Epithelial cell of prostate (primary cell): Measurements from ENCODE around the gene MBP.
"Not testable (repeated sequence)": the region's sequence is repeated elsewhere in the genome, so short reads cannot be mapped to it uniquely, and the experiment has no call there.

Experiments
- DNase-seq: peaks from one replicate; pipeline ENCODE4 v3.0.0-alpha.2; 2011; ENCODE audit warnings: low read depth, low spot score
- H3K27ac ChIP-seq: fragments of 450-650 bp; 2 replicates; pipeline ENCODE4 v1.5.1; 2017; ENCODE audit warnings: mild to moderate bottlenecking

Gene MBP

DNA sequence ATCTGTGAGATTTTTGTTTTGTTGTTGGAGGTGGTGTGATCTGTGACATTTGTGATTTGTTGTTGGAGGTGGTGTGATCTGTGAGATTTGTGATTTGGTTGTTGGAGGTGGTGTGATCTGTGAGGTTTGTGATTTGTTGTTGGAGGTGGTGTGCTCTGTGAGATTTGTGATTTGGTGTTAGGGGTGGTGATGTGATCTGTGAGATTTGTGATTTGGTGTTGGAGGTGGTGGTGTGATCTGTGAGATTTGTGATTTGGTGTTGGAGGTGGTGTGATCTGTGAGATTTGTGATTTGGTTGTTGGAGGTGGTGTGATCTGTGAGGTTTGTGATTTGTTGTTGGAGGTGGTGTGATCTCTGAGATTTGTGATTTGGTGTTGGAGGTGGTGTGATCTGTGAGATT lies 165.3 kb downstream of the MBP start:
- H3K27ac ChIP-seq, DNase-seq: not testable (repeated sequence)

GRCh38 chr18:76965555-76966151 lies 166.9 kb downstream of the MBP start:
- H3K27ac ChIP-seq, DNase-seq: not testable (repeated sequence)

DNA sequence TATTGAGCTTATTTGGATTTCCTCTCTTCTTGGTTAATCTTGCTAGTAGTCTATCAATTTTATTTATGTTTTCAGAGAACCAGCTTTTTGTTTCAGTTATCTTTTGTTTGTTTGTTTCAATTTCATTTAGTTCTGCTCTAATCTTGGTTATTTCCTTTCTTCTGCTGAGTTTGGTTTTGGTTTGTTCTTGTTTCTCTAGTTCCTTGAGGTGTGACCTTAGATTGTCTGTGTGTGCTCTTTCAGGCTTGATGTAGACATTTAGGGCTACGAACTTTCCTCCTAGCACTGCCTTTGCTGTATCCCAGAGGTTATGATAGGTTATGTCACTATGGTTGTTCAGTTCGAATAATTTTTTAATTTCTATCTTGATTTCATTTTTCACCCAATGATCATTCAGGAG lies 168.6 kb downstream of the MBP start:
- DNase-seq = no peak
- no peak overlapping the region for H3K27ac ChIP-seq

GRCh38 chr18:76962851-76963250 lies 169.7 kb downstream of the MBP start:
- no peak overlapping the region for H3K27ac ChIP-seq
- no peak for DNase-seq

GRCh38 chr18:76960528-76961035 lies 172.0 kb downstream of the MBP start:
- no peak for DNase-seq
- no peak overlapping the region for H3K27ac ChIP-seq

- no peak for DNase-seq
- no peak overlapping the region for H3K27ac ChIP-seq
Observed at GRCh38 chr18:76959605-76960004, 173.0 kb downstream of the MBP start.

DNA sequence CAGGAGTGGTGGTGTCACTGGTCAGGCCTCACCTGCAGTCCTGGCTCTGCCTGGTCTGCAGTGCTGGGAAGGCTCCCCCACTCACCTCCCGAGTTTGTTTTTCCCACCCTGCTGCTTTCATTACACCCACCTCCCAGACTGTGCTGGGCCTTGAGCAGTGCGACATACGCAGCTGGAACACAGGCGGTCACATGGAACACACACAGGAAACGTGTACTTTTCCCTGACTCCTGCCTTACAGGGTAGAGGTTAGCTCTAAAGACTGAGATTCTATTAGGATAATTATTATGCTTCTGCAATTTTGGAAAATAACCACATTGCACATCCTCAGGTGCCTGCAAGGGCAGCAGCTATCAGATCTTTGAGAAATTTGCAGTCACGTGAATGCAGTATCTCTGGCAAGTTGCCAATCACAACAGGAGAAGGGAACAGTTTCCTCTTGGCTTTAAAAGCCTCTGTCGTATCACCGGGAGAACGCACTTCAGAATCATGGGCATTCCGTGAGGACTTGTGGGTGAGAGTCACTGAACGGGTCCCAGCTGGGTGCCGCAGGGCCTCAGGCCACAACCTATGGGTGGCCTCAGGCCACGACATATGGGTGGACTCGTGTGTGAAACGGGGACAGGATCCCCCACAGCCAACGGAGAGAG lies 173.8 kb downstream of the MBP start:
- H3K27ac ChIP-seq = no peak overlapping the region
- no peak for DNase-seq

DNA sequence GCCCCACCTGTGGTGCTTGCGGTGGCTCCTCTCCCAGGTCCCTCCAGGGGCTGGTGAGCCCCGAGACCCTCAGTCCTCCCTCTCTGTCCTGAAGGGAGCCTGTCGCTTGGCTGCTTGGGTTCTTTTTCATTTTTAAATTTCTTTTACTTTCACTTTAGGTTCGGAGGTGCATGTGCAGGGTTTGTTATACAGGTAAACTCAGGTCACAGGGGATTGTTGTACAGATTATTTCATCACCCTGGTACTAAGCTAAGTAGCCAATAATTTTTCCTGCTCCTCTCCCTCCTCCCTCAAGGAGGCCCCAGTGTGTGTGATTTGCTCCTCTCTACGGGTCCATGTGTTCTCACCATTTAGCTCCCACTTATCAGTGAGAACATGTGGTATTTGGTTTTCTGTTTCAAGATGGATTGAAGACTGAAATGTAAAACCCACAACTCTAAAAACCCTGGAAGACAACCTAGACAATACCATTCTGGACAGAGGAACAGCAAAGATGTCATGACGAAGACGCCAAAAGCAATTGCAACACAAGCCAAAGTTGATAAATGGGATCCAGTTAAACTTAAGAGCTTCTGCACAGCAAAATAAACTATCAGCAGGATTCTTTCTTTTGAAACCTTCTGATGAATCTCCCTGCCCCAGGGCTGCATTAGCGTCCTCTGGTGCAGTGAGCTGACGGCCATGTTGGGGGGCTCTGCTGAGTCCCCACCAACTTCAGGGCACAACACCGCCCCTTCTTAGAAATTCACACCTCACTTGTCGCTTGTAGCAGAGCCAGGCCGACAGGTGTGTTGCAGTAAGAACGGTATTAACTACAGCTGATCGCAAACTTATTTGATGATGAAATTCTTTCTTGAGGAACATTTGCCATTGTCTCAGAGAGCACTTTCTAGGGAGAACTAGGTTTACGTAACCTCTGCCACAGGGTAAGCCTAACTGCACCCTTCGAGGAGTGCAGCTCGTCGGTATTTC lies 174.9 kb downstream of the MBP start:
- no peak overlapping the region for H3K27ac ChIP-seq
- DNase-seq = no peak

DNA sequence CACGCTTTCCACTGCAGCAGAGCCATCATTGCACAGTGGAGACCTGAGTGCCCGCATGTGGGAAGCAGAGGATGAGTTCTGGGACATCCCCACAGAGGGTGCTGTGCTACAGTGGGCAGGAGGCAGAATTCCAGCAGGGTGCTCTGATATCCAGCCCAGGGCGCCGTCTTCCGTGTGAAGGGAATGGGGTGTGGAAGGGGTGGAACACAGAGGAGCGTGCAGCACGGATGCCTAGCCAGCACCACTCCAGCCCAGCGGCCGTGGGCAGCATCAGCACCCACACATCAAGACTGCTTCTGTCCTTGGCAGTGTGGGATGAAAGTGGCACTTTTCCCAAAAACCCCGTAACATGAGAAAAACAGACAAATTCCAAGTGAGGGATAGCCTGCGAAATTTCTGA lies 175.9 kb downstream of the MBP start:
- DNase-seq = no peak
- H3K27ac ChIP-seq = no peak overlapping the region

GRCh38 chr18:76955524-76956170 lies 176.9 kb downstream of the MBP start:
- DNase-seq = no peak
- no peak overlapping the region for H3K27ac ChIP-seq

DNA sequence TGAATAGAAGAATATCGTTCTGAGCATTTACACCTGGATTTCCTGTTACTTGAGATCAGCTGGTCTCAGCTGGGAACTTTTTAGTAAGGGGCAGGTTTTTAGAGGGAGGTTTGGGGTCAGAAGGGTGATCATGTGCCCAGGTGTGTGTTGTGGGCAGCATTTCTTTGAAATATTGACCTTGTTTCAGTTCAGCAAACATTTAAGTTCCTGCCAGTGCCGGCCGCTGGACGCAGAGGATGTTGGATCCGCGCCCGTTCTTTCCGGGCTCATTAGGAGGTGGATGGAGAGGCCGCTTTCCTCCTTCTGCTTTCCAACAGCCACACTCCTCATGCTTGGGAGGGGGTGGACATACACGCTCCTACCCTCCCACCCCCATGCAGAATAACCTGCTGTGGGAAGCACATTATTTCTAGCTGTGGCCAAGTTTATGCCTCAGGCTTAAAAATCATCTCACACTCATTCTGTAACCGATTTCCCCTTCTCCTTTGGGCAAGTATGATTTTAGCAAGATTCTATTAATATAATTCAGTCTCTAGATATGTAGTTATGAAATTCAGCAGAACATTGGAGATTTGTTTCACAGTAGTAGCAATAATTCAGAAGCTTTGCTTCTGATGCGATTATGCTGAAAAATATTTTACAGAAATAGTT lies 178.9 kb downstream of the MBP start:
- H3K27ac ChIP-seq = no peak overlapping the region
- DNase-seq = no peak

DNA sequence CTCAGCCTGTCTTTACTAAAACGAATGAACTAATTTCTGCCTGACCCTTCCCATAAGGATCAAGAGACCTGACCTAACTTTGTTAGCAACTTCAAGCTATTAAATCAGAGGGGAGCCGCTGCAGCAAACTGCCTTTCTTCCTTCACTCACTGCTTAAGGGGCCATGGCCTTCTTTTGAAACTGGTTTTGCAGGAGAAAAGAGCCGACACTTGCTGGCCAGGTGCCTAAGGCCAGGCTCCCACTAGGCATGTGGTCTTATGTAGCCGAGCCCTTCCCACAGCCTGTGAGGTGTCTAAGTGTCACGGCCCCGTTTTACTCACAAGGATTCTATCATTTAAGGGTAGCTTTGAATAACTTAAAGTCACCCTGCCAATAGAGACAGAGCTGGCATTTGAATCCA lies 179.4 kb downstream of the MBP start:
- no peak overlapping the region for H3K27ac ChIP-seq
- no peak for DNase-seq

GRCh38 chr18:76952747-76953146 lies 179.8 kb downstream of the MBP start:
- H3K27ac ChIP-seq = no peak overlapping the region
- no peak for DNase-seq

GRCh38 chr18:76951456-76952247 lies 180.9 kb downstream of the MBP start:
- H3K27ac ChIP-seq = no peak overlapping the region
- DNase-seq = no peak

DNA sequence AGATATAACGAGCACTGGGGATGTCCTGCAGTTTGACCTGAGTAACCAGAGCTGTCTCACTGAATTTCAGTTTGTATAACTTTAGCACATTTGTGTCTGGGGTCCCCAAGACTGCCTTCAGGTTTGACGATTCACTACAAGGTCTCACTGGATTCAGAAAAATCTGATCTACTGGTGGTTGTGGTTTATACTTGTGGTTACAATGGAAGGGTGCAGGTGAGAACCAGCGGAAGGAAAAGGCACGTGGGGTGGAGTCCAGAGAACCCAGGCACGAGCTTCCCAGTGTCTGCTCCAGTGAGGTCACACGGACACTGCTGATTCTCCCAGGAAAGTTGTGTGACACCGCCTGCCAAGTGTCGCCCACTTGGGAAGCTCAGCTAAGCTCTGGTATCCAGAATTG lies 184.2 kb downstream of the MBP start:
- no peak for DNase-seq
- H3K27ac ChIP-seq = no peak overlapping the region

DNA sequence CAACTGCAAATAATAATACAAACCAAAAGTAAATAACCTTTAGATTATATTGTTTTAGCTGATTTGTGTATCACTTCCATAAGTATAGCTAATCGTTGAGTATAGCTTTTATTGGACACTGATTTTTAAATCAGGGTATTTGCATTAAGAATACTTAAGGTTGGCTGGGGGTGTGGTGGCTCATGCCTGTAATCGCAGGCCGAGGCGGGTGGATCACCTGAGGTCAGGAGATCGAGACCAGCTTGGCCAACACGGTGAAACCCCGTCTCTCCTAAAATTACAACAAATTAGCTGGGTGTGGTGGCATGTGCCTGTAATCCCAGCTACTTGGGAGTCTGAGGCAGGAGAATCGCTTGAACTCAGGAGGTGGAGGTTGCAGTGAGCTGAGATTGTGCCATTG lies 188.2 kb downstream of the MBP start:
- not testable (repeated sequence) for DNase-seq
- H3K27ac ChIP-seq = peak overlapping the region; percentile 24

- peak; percentile 14 for DNase-seq
- H3K27ac ChIP-seq = peak overlapping the region; percentile 24
Observed at GRCh38 chr18:76943542-76944339, 188.8 kb downstream of the MBP start.

- no peak for DNase-seq
Observed at GRCh38 chr18:76941284-76941683, 191.3 kb downstream of the MBP start.

More at GRCh38 chr18:76941284-76941683, 191.3 kb downstream of the MBP start:
- no peak overlapping the region for H3K27ac ChIP-seq
